ENCODE measurements around the gene MED23.

DNA sequence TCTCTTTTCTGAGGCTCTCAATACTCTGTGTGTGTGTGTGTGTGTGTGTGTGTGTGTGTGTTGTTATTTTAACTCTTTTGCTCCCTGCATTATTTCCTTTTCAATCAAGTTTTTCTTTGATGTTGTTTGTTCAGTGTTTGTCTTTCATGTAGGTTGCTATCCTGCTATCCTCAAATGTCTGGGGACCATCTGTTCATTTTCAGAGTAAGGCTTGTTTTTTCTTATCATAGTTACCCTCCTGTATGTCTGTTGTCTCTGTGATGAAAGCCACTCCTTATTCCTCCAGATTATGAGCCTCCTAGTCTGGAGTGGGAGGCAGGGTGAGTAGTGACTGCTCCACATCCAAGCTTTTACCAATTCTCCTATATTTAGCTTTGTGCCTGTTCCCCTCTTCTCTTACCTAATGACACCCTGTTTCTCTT, 18.2 kb upstream of the MED23 start:
- TF ChIP-seq, protein P1, sequence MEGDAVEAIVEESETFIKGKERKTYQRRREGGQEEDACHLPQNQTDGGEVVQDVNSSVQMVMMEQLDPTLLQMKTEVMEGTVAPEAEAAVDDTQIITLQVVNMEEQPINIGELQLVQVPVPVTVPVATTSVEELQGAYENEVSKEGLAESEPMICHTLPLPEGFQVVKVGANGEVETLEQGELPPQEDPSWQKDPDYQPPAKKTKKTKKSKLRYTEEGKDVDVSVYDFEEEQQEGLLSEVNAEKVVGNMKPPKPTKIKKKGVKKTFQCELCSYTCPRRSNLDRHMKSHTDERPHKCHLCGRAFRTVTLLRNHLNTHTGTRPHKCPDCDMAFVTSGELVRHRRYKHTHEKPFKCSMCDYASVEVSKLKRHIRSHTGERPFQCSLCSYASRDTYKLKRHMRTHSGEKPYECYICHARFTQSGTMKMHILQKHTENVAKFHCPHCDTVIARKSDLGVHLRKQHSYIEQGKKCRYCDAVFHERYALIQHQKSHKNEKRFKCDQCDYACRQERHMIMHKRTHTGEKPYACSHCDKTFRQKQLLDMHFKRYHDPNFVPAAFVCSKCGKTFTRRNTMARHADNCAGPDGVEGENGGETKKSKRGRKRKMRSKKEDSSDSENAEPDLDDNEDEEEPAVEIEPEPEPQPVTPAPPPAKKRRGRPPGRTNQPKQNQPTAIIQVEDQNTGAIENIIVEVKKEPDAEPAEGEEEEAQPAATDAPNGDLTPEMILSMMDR (IDR thresholded peaks at IDR 0.05): no peak
- TF ChIP-seq POLR2AphosphoS5 (IDR thresholded peaks at IDR 0.05) (no peak), POLR2A (IDR thresholded peaks at IDR 0.05) (no peak)
